Kidney (tissue), 22 donors: ENCODE results near the gene INO80E. TPM values are rescaled to one million over a fixed set of nuclear protein-coding genes. Genes with fewer than 3 reads are reported as not detected.

ENCODE experiments used
- DNase-seq, 5 donors: peaks; one replicate each; pipeline ENCODE4 v3.0.0-alpha.2; 2013 to 2020
- FAIRE-seq: peaks from 2 replicates; lab custom pipeline; 2012; peaks lifted over from hg19 to GRCh38; lab: Jason Lieb, UNC
- H3K27ac ChIP-seq, 2 donors: one replicate each; pipeline ENCODE4 v1.7.0; 2013; ENCODE audit warnings: low read depth in 2 of 2, low read length in 2 of 2, inconsistent platforms in 1 of 2
- H3K27me3 ChIP-seq: one replicate; pipeline ENCODE4 v1.7.1; 2013; ENCODE audit warnings: low read length, inconsistent platforms; ENCODE audit not compliant: control insufficient read depth, insufficient read depth
- H3K36me3 ChIP-seq, 3 donors: one replicate each; pipeline versions ENCODE4 v1.7.0 to v1.7.1; 2013; ENCODE audit warnings: low read length in 3 of 3, control low read depth in 1 of 3, inconsistent platforms in 1 of 3; ENCODE audit not compliant: insufficient read depth in 3 of 3, control insufficient read depth in 2 of 3
- H3K4me1 ChIP-seq, 3 donors: one replicate each; pipeline versions ENCODE4 v1.7.0 to v1.7.1; 2013; ENCODE audit warnings: low read length in 3 of 3, inconsistent platforms in 1 of 3, low read depth in 1 of 3; ENCODE audit not compliant: control insufficient read depth in 2 of 3, insufficient read depth in 2 of 3
- H3K4me3 ChIP-seq, 3 donors: one replicate each; pipeline versions ENCODE4 v1.7.0 to v1.8.1; 2013; ENCODE audit warnings: low read length in 3 of 3, control low read depth in 1 of 3, inconsistent platforms in 1 of 3
- H3K9ac ChIP-seq, 3 donors: one replicate each; pipeline versions ENCODE4 v1.7.0 to v1.7.1; 2013; ENCODE audit warnings: low read length in 3 of 3, control low read depth in 1 of 3, inconsistent platforms in 1 of 3
- H3K9me3 ChIP-seq, 3 donors: one replicate each; pipeline versions ENCODE4 v1.7.0 to v1.7.1; 2013; ENCODE audit warnings: low read length in 3 of 3, control low read depth in 1 of 3, inconsistent platforms in 1 of 3; ENCODE audit not compliant: control insufficient read depth in 2 of 3, insufficient read depth in 1 of 3
- CTCF ChIP-seq: IDR thresholded peaks from 3 replicates; pipeline ENCODE4 v1.5.1; 2012; ENCODE audit warnings: mild to moderate bottlenecking, moderate library complexity, borderline replicate concordance; ENCODE audit not compliant: insufficient read depth; ENCODE audit errors: extremely low read depth
- intact Hi-C: fragments of 100-400 bp; cut with DNase I; formaldehyde crosslinking; loops from one replicate; pipeline ENCODE4 v1.11.1; 2022
- long read RNA-seq, 10 donors: library from polyadenylated mRNA in 1 of 10; unstranded in 1 of 10; transcript quantifications; one replicate each; pipeline ENCODE4 v2.0.0 and lab custom pipeline, GENCODE V29; 2021 to 2026
- polyA plus RNA-seq: library from polyadenylated mRNA; stranded (reverse); fragments of 350-450 nt; fragmentation: Illumina TruSeq; extraction: RNeasy Lipid Tissue Mini Kit (QIAGEN cat#74804); gene quantifications from one replicate; pipeline ENCODE4 v1.2.3, GENCODE V29; 2014; ENCODE audit warnings: low read depth, low replicate concordance; ENCODE audit not compliant: insufficient read depth
- total RNA-seq: library from RNA; stranded (reverse); fragmentation: NEBNext Ultra II Directional; extraction: Animal tissue kit (Norgen Biotek cat#: 25700); gene quantifications from one replicate; pipeline ENCODE4 v1.2.1, GENCODE V29; 2021
- donor health status: control.
- donor health status: control.
- donor health status: control.
- donor health status: control.
- donor health status: control.
- donor health status: DM: yes; HTN: yes; CAD: no.
- donor health status: Normal renal cell carcinoma (clear cell type).

Gene INO80E, protein sequence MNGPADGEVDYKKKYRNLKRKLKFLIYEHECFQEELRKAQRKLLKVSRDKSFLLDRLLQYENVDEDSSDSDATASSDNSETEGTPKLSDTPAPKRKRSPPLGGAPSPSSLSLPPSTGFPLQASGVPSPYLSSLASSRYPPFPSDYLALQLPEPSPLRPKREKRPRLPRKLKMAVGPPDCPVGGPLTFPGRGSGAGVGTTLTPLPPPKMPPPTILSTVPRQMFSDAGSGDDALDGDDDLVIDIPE
- total RNA-seq (74.1 TPM), polyA plus RNA-seq (52.7 TPM)
- long read RNA-seq, donor 1, full-length matches to known transcripts, result 16 of 21 reads
- long read RNA-seq, donor 1, partial matches to known transcripts, result 5 of 21 reads
- long read RNA-seq, donor 1, other reads (novel, unspliced or antisense), result 0 of 21 reads
- long read RNA-seq, donor 2, transcript INO80E-207 (7 exons, 2,103 nt), result major isoform, 11 of 16 reads
- long read RNA-seq, donor 2, partial matches to known transcripts, result 0 of 16 reads
- long read RNA-seq, donor 2, other reads (novel, unspliced or antisense), result 0 of 16 reads
- long read RNA-seq, donor 3, transcript INO80E-207 (7 exons, 2,103 nt), result major isoform, 6 of 41 reads
- long read RNA-seq, donor 3, partial matches to known transcripts, result 27 of 41 reads
- long read RNA-seq, donor 3, other reads (novel, unspliced or antisense), result 0 of 41 reads
- long read RNA-seq, donor 4, transcript INO80E-207 (7 exons, 2,103 nt), result major isoform, 12 of 14 reads
- long read RNA-seq, donor 4, partial matches to known transcripts, result 0 of 14 reads
- long read RNA-seq, donor 4, other reads (novel, unspliced or antisense), result 0 of 14 reads
- long read RNA-seq, donor 5, partial matches to known transcripts, result 0 of 2 reads
- long read RNA-seq, donor 5, other reads (novel, unspliced or antisense), result 0 of 2 reads
- long read RNA-seq, donor 6, transcript INO80E-201 (6 exons, 1,489 nt), result minor isoform, 5 of 34 reads
- long read RNA-seq, donor 6, transcript INO80E-207 (7 exons, 2,103 nt), result major isoform, 23 of 34 reads
- long read RNA-seq, donor 6, partial matches to known transcripts, result 5 of 34 reads
- long read RNA-seq, donor 6, other reads (novel, unspliced or antisense), result 0 of 34 reads
- long read RNA-seq, donor 7, transcript INO80E-207 (7 exons, 2,103 nt), result major isoform, 5 of 23 reads
- long read RNA-seq, donor 7, partial matches to known transcripts, result 4 of 23 reads
- long read RNA-seq, donor 7, other reads (novel, unspliced or antisense), result 13 of 23 reads
- long read RNA-seq, donor 8, transcript INO80E-207 (7 exons, 2,103 nt), result major isoform, 16 of 27 reads
- long read RNA-seq, donor 8, partial matches to known transcripts, result 6 of 27 reads
- long read RNA-seq, donor 8, other reads (novel, unspliced or antisense), result 0 of 27 reads
- long read RNA-seq, donor 9, transcript INO80E-207 (7 exons, 2,103 nt), result major isoform, 7 of 13 reads
- long read RNA-seq, donor 9, partial matches to known transcripts, result 0 of 13 reads
- long read RNA-seq, donor 9, other reads (novel, unspliced or antisense), result 0 of 13 reads
- long read RNA-seq, donor 10, transcript INO80E-207 (7 exons, 2,103 nt), result major isoform, 5 of 10 reads
- long read RNA-seq, donor 10, partial matches to known transcripts, result 0 of 10 reads
- long read RNA-seq, donor 10, other reads (novel, unspliced or antisense), result 0 of 10 reads

DNA sequence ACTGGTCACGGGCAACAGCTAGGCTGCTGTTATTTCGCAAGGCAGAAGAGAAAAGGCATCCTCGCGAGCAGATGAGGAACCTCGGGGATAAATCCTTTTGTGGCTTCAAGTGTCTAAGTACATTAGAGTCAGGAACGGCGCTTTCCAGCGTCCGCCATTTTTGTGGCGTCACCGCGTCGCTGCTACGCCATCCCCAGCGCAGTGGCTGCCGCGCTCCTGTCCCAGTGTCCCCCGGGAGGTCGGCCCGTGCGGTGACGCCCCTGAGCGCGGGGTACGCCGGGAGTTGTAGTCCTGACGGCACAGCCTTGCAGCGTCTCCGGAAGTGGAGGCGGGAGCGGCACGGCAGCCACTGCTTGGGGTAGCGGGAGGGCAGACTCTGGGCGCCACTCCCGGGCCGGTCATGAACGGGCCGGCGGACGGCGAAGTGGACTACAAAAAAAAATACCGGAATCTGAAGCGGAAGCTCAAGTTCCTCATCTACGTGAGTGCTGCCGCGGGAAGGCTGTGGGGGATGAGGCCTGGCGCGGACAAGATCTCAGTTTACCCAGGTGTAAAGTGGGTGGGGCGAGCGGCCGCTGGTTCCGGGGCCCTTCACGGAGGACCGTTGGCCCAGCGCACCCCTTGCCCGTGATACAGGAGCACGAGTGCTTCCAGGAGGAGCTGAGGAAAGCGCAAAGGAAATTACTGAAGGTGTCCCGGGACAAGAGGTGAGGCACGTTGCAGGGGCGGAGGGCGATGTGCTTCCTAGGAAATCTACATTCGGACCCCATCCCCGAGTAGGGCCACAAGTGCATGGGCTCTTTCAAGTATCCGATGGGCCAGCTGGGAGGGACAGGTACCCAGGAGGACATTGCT, at the start of gene INO80E:
INO80E (plus strand) TSS at position 331 of the 855 bp plus-strand sequence; CDS start at position 401, 70 bp downstream.
- Histone ChIP-seq H3K9me3 (no peaks in the 10 kb centered on the region), H3K4me3 (peak within 1 kb of the TSS; percentile 96 to 99 (median 98)), H3K27ac (peak within 1 kb of the TSS; percentile 98 to 99), H3K36me3 (peaks cover 0 to 24% (median 3%) of the 10 kb centered on the region in 3 donors), H3K9ac (peak within 1 kb of the TSS; percentile 80 to 99 (median 92)), H3K27me3 (no peaks in the 10 kb centered on the region), H3K4me1 (peaks cover 0 to 16% (median 14%) of the 10 kb centered on the region in 3 donors)
- no peak for FAIRE-seq
- TF ChIP-seq CTCF, result no peak
- intact Hi-C loops, result no loop called here
- peak; percentile 98 to 100 (median 98) for DNase-seq

DNA sequence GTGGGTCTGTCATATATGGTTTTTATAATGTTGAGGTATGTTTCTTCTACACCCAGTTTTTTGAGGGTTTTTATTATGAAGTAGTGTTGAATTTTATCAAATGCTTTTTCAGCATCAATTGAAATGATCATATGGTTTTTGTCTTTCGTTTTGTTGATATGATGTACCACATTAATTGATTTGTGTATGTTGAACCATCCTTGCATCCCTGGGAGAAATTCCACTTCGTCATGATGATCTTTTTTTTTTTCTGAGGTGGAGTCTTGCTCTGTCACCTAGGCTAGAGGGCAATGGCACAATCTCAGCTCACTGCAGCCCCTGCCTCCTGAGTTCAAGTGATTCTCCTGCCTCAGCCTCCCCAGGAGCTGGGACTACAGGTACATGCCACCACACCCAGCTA, 48.1 kb upstream of the INO80E start:
- intact Hi-C loops, result no loop called here

More for the DNA sequence above, 48.1 kb upstream of the INO80E start:
- TF ChIP-seq CTCF, result no peak
- DNase-seq, result no peak
- no peak overlapping the region for H3K4me3 ChIP-seq
- H3K9ac ChIP-seq, result no peak overlapping the region
- no peaks in the 10 kb centered on the region for H3K36me3 ChIP-seq
- H3K27ac ChIP-seq, result no peak overlapping the region
- H3K27me3 ChIP-seq, result no peaks in the 10 kb centered on the region
- H3K9me3 ChIP-seq, result no peaks in the 10 kb centered on the region
- H3K4me1 ChIP-seq, result peaks cover 0 to 6% (median 3%) of the 10 kb centered on the region in 3 donors
- no peak for FAIRE-seq
